ENCODE data around the gene ZC3H6. TPM values are rescaled to one million over a fixed set of nuclear protein-coding genes. Genes with fewer than 3 reads are reported as not detected.

The ZC3H6 gene
- total RNA-seq, 1 donor from 2014 or later: 15.8 TPM

DNA sequence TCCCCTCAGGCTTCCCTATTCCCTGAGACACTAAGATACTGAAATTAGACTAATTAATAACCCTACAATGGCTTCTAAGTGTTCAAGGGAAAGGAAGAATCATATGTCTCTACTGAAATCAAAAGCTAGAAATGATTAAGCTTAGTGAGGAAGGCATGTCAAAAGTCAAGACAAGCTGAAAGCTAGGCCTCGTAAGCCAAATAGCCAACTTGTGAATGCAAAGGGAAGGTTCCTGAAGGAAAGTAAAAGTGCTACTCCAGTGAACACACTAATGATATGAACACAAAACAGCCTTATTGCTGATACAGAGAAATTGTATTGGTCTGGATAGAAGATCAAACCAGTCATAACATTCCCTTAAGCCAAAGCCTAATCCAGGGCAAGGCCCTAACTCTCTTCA, 30.5 kb upstream of the ZC3H6 start:
- Mint-ChIP-seq H3K4me3 (no peak overlapping the region), H3K27me3 (ENCODE audit: low read depth) (no peaks in the 10 kb centered on the region), H3K36me3 (peaks cover 34% of the 10 kb centered on the region), H3K4me1 (no peaks in the 10 kb centered on the region), H3K27ac (no peak overlapping the region), H3K9me3 (peaks cover 8% of the 10 kb centered on the region)
- TF ChIP-seq, protein P1, sequence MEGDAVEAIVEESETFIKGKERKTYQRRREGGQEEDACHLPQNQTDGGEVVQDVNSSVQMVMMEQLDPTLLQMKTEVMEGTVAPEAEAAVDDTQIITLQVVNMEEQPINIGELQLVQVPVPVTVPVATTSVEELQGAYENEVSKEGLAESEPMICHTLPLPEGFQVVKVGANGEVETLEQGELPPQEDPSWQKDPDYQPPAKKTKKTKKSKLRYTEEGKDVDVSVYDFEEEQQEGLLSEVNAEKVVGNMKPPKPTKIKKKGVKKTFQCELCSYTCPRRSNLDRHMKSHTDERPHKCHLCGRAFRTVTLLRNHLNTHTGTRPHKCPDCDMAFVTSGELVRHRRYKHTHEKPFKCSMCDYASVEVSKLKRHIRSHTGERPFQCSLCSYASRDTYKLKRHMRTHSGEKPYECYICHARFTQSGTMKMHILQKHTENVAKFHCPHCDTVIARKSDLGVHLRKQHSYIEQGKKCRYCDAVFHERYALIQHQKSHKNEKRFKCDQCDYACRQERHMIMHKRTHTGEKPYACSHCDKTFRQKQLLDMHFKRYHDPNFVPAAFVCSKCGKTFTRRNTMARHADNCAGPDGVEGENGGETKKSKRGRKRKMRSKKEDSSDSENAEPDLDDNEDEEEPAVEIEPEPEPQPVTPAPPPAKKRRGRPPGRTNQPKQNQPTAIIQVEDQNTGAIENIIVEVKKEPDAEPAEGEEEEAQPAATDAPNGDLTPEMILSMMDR (IDR thresholded peaks at IDR 0.05; ENCODE audit: unreplicated experiment): no peak
- DNase-seq (ENCODE audit: low spot score in 2 of 2, unreplicated experiment in 2 of 2): no peak

DNA sequence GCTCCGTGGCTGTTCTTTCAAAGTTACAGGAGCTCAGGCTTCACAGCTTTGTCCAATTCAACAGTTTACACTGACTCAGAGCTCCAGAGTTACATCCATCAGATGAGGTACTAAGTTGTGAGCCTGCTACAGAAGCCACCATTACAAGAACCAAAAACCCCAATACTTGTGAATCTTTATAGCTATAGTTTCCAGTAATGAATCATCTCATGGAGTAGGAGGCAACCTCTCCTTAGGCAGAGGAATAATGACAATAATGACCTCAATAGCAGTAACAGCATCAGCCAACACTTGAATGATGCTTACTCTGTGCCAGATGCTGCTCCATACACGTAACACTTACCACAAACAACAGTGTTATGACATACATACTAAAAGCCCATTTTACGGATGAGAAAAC, 24.1 kb upstream of the ZC3H6 start:
- peaks cover 16% of the 10 kb centered on the region for H3K36me3 Mint-ChIP-seq
- no peak overlapping the region for H3K4me3 Mint-ChIP-seq
- no peaks in the 10 kb centered on the region for H3K27me3 Mint-ChIP-seq (ENCODE audit: low read depth)
- peaks cover 13% of the 10 kb centered on the region for H3K4me1 Mint-ChIP-seq
- no peak for DNase-seq (ENCODE audit: low spot score in 2 of 2, unreplicated experiment in 2 of 2)
- TF ChIP-seq, protein P1 (IDR thresholded peaks at IDR 0.05; ENCODE audit: unreplicated experiment): no peak
- H3K27ac Mint-ChIP-seq: no peak overlapping the region
- H3K9me3 Mint-ChIP-seq: peaks cover 3% of the 10 kb centered on the region

DNA sequence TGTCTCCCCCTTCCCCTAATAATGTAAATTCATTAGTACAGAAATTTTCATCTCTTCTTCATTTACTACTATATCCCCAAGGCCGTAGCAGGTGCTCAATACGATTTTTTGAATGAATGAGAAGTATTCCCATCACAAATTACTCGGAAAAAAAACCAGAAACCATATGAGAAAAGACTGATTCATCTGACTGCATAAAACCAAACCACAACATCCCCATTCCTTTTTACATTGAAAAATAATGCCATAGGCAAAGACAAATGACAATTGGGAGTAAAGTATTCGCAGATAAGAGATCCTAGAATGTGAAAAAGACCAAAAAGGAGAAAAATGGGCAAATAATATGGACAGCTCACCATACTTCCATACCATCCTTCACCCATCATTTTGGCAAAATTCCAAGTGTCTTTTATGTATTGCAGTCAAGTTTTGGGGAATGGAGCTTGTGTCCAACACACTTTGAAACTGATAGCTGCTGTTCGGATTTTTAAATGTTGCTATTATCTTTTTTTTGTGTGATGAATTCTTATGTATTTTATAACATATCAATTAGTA, 22.1 kb upstream of the ZC3H6 start:
- DNase-seq (ENCODE audit: low spot score in 2 of 2, unreplicated experiment in 2 of 2): no peak
- no peaks in the 10 kb centered on the region for H3K27me3 Mint-ChIP-seq (ENCODE audit: low read depth)
- H3K4me1 Mint-ChIP-seq: peaks cover 13% of the 10 kb centered on the region
- H3K4me3 Mint-ChIP-seq: peak overlapping the region; percentile 5
- TF ChIP-seq, protein P1 (IDR thresholded peaks at IDR 0.05; ENCODE audit: unreplicated experiment): no peak
- H3K36me3 Mint-ChIP-seq: peaks cover 3% of the 10 kb centered on the region
- no peak overlapping the region for H3K27ac Mint-ChIP-seq
- H3K9me3 Mint-ChIP-seq: no peaks in the 10 kb centered on the region

DNA sequence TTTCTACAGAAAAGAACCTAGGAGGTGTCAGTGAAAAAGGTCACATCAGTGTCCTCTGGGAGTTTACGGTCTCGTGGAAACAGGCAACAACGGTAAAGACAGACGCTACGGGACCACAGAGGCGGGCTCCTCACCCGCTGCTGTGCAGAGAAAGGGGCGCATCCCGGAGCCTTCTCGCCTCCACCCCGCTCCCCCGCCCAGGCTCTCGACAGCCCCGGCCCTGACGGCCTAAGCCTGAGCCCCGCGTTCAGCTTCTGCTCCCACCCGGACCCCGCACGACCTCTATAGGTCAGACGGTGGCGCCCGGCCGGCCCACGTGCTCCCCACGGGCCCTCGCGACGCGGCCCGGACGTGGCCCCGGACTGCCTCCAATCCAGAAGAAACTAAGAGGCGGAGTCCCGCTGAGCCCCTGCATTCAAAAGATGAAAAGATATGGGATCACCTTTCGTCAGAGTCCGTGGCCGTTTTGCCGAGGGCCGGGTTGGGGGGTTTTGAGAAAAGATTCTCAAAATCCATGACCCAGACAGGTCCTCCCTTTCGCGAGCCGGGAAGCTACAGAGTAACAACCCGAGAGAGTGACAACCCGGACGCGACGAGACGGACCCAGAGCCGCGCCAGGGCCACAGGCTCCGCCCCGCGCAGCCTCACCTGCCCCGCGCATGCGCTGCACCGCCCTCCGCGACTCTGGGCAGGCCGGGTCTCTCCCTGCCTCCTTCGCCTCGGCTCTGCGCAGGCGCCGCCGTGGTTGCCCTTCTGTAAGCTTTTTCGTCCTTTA, 20.7 kb upstream of the ZC3H6 start, which contains the start of gene ZC3H8:
Gene ZC3H8, minus strand, starts transcription at position 577 of the 775 bp plus-strand sequence. Its CDS starts 61 bp downstream, at position 516.
- peak within 1 kb of the TSS; percentile 82 for H3K4me3 Mint-ChIP-seq
- H3K9me3 Mint-ChIP-seq: no peaks in the 10 kb centered on the region
- peak within 1 kb of the TSS; percentile 90 for H3K27ac Mint-ChIP-seq
- no peaks in the 10 kb centered on the region for H3K36me3 Mint-ChIP-seq
- no peaks in the 10 kb centered on the region for H3K27me3 Mint-ChIP-seq (ENCODE audit: low read depth)
- TF ChIP-seq, protein P1 (IDR thresholded peaks at IDR 0.05; ENCODE audit: unreplicated experiment): no peak
- peak; percentile 95 to 96 for DNase-seq (ENCODE audit: low spot score in 2 of 2, unreplicated experiment in 2 of 2)
- H3K4me1 Mint-ChIP-seq: peaks cover 16% of the 10 kb centered on the region

DNA sequence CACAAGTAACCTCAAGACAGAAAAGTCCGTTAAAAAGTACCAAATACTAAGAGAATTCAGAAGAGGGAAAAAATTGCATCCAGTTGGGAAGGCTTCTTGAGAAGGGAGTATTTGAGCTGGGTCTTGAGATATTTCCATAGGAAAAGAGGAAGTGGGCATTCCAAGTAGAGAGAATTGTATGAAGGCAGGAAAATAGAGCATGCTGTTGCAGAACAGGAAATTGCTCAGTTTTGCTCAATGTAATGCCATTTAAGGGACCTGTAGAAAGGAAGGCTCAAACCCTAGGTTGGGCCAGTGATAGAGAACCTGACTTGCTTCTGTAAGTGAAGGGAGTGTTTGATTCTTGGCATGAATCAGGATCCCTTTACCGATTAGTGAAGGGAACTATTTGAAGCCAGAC, 19.5 kb upstream of the ZC3H6 start:
- no peaks in the 10 kb centered on the region for H3K36me3 Mint-ChIP-seq
- peaks cover 16% of the 10 kb centered on the region for H3K4me1 Mint-ChIP-seq
- H3K27me3 Mint-ChIP-seq (ENCODE audit: low read depth): no peaks in the 10 kb centered on the region
- H3K4me3 Mint-ChIP-seq: peak overlapping the region; percentile 82
- TF ChIP-seq, protein P1 (IDR thresholded peaks at IDR 0.05; ENCODE audit: unreplicated experiment): no peak
- DNase-seq (ENCODE audit: low spot score in 2 of 2, unreplicated experiment in 2 of 2): no peak
- H3K27ac Mint-ChIP-seq: no peak overlapping the region
- no peaks in the 10 kb centered on the region for H3K9me3 Mint-ChIP-seq

Measured in mesothelial cell of epicardium (in vitro differentiated cells).